Naive B cell (primary cell): ENCODE results near the gene FAM180B. TPM values are rescaled to one million over a fixed set of nuclear protein-coding genes. Genes with fewer than 3 reads are reported as not detected.
"Not testable (repeated sequence)": the region's sequence is repeated elsewhere in the genome, so short reads cannot be mapped to it uniquely, and the experiment has no call there.

Experiments used
- ATAC-seq, 2 donors: fragments of 150-1000 bp; cut with Tn5 transposase; 2 replicates each; pipeline ENCODE4 v1.10.0; 2021; ENCODE audit warnings: low read depth in 2 of 2, mild to moderate bottlenecking in 2 of 2, moderate library complexity in 2 of 2
- DNase-seq: peaks from one replicate; pipeline ENCODE4 v3.0.0; 2022
- H3K27ac Mint-ChIP-seq, 6 donors: one replicate each; pipeline ENCODE4 v1.8.0; 2020 to 2022; ENCODE audit warnings: mild to moderate bottlenecking in 6 of 6, mixed read lengths in 6 of 6, moderate library complexity in 5 of 6, inconsistent platforms in 2 of 6
- H3K27me3 Mint-ChIP-seq, 3 donors: one replicate each; pipeline ENCODE4 v1.8.0; 2021 to 2022; ENCODE audit warnings: mixed read lengths in 3 of 3, mild to moderate bottlenecking in 1 of 3
- H3K36me3 Mint-ChIP-seq, 2 donors: one replicate each; pipeline ENCODE4 v1.8.0; 2020 to 2022; ENCODE audit warnings: mixed read lengths in 2 of 2, inconsistent platforms in 1 of 2, mild to moderate bottlenecking in 1 of 2
- H3K4me1 Mint-ChIP-seq, 3 donors: one replicate each; pipeline ENCODE4 v1.8.0; 2020 to 2022; ENCODE audit warnings: mixed read lengths in 3 of 3, inconsistent platforms in 1 of 3, mild to moderate bottlenecking in 1 of 3, moderate library complexity in 1 of 3
- H3K4me3 Mint-ChIP-seq, 8 donors: one replicate each; pipeline ENCODE4 v1.8.0; 2020 to 2022; ENCODE audit warnings: mild to moderate bottlenecking in 8 of 8, mixed read lengths in 8 of 8, moderate library complexity in 8 of 8, inconsistent platforms in 2 of 8
- H3K9me3 Mint-ChIP-seq, 7 donors: one replicate each; pipeline ENCODE4 v1.8.0; 2020 to 2022; ENCODE audit warnings: mixed read lengths in 7 of 7, mild to moderate bottlenecking in 5 of 7, inconsistent platforms in 2 of 7, moderate library complexity in 1 of 7
- polyA plus RNA-seq, 6 donors: library from polyadenylated mRNA; unstranded; fragments of 300-500 nt; fragmentation: Illumina TruSeq; gene quantifications; one replicate each; pipeline ENCODE4 v1.2.3, GENCODE V29; 2021; ENCODE audit warnings: low read depth in 6 of 6

The FAM180B gene
- polyA plus RNA-seq, 6 donors from 2014 or later: not detected

DNA sequence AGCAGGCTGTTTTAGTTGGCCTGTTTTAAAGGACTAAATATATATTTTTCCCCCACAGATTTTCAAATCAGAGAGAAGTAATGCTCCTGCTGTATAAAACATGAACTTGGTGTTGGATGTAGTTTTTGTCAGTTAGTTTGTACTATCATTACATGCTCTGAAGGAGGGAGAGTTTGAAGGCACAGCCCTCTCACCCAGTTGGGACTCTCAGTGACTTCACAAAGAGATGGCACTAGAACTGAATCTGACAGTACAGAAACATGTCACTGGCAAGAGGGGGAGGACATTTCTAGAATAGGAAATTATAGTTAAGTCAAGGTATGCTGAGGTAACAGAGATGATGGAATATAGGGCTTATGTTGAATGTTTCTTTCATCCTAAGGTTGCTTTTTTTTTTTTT, 28.8 kb downstream of the FAM180B start:
- ATAC-seq (no peak), DNase-seq (no peak)
- peaks cover 13 to 20% (median 15%) of the 10 kb centered on the region in 3 donors for H3K4me1 Mint-ChIP-seq
- no peaks in the 10 kb centered on the region for H3K9me3 Mint-ChIP-seq
- no peaks in the 10 kb centered on the region for H3K27me3 Mint-ChIP-seq
- peak overlapping the region in 1 of 6 donors; percentile 69 for H3K27ac Mint-ChIP-seq
- H3K36me3 Mint-ChIP-seq: peaks cover 0 to 5% of the 10 kb centered on the region in 2 donors
- H3K4me3 Mint-ChIP-seq: no peak overlapping the region

DNA sequence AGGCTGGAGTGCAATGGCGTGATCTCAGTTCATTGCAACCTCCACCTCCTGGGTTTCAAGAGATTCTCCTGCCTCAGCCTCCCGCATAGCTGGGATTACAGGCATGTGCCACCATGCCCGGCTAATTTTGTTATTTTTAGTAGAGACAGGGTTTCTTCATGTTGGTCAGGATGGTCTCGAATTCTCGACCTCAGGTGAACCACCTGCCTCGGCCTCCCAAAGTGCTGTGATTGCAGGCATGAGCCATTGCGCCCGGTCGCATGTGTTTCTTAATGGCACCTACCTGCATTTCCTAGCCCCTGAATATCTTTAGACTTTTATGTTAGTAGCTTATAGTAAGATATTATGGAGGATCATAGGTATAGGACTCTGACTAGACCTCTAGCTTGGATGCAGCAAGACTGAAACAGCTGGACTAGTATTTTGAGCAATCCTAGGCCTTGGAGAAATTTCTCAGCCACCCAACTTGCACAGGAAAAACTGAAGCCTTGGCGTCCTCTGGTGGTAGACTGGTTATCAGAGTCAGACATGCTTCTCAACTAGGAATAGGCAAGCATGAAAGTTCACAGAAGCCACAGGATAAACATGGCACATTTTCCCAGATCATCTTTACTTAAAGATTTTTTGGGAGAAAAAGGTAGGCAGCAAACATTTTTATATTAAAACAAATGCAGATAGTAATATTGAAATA, 30.4 kb downstream of the FAM180B start:
- H3K36me3 Mint-ChIP-seq: peaks cover 0 to 5% of the 10 kb centered on the region in 2 donors
- H3K27me3 Mint-ChIP-seq: no peaks in the 10 kb centered on the region
- ATAC-seq (no peak), DNase-seq (no peak)
- H3K4me1 Mint-ChIP-seq: peaks cover under 1 to 6% (median 2%) of the 10 kb centered on the region in 3 donors
- peak overlapping the region in 1 of 6 donors; percentile 14 for H3K27ac Mint-ChIP-seq
- H3K9me3 Mint-ChIP-seq: no peaks in the 10 kb centered on the region
- H3K4me3 Mint-ChIP-seq: no peak overlapping the region

DNA sequence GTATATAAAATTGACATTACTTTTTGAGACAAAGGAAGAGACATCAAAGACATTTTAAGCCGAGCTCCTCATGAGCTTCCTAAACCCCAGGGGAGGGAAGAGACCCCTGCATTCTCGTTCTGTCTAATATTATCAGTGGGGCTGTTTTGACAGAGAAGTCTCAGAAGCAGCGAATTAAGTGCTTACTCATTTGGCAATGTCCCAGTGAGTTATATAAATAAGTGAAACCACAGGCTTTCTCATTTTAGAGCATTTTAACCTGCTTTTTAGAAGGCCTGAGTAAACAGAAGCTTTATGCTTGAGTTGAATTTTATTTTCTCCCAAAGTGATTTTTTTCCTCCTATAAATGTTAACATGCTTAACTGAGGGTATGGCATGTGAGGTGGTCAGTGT, 30.9 kb downstream of the FAM180B start:
- Mint-ChIP-seq H3K27me3 (no peaks in the 10 kb centered on the region), H3K27ac (no peak overlapping the region), H3K4me1 (peaks cover 0 to under 1% (median 0%) of the 10 kb centered on the region in 3 donors), H3K9me3 (no peaks in the 10 kb centered on the region), H3K36me3 (peaks cover 4 to 5% of the 10 kb centered on the region in 2 donors), H3K4me3 (no peak overlapping the region)
- DNase-seq: no peak
- no peak for ATAC-seq

DNA sequence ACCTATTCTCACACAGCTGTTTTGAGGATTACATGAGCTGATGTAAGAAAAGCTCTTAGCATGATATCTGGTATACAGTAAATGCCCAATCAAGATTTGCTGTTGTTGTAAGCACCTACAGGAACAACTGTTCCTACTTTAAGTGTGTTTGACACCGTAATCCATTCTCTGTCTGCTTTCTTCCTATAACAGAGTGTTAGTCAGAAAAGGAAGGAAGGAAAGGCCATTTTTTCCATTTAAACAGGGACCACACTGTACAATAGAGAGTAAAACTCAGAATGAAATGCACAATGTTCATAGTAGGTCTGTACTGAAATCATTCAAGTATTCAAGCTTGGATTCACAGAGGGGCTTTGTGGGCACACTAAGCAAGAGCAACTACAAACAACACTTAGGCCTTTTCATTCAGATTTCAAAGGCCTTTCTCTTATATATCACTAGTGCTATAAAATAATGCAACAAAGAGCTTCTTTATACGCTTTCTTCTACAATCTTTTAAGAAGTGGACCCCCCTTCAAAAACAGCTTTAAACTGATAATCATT, 34.4 kb downstream of the FAM180B start:
- peaks cover 11 to 14% of the 10 kb centered on the region in 2 donors for H3K36me3 Mint-ChIP-seq

DNA sequence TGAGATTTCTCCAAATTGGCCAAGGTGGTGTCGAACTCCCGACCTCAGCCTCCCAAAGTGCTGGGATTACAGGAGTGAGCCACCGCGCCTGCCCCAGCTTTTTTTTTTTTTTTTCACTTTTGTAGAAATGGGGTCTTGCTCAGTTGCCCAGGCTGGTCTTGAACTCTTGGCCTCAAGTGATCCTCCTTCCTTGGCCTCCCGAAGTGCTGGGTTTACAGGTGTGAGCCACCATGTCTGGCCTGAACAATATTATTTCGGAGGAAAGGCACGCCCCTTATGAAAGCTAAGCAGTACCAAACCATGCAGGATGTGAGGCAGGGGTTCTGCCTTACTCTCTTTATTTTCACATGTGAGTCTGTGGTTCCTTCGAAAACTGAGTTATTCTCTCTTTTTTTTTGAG, 39.8 kb downstream of the FAM180B start:
- H3K9me3 Mint-ChIP-seq: no peaks in the 10 kb centered on the region
- ATAC-seq (no peak), DNase-seq (no peak)
- peaks cover 14 to 19% of the 10 kb centered on the region in 2 donors for H3K36me3 Mint-ChIP-seq
- H3K4me3 Mint-ChIP-seq: no peak overlapping the region
- no peak overlapping the region for H3K27ac Mint-ChIP-seq
- no peaks in the 10 kb centered on the region for H3K4me1 Mint-ChIP-seq
- no peaks in the 10 kb centered on the region for H3K27me3 Mint-ChIP-seq

More for the DNA sequence above, 34.4 kb downstream of the FAM180B start:
- H3K9me3 Mint-ChIP-seq: no peaks in the 10 kb centered on the region
- no peaks in the 10 kb centered on the region for H3K4me1 Mint-ChIP-seq
- ATAC-seq: no peak
- H3K27me3 Mint-ChIP-seq: no peaks in the 10 kb centered on the region
- DNase-seq: no peak
- H3K4me3 Mint-ChIP-seq: no peak overlapping the region
- peak overlapping the region in 1 of 6 donors; percentile 44 for H3K27ac Mint-ChIP-seq

DNA sequence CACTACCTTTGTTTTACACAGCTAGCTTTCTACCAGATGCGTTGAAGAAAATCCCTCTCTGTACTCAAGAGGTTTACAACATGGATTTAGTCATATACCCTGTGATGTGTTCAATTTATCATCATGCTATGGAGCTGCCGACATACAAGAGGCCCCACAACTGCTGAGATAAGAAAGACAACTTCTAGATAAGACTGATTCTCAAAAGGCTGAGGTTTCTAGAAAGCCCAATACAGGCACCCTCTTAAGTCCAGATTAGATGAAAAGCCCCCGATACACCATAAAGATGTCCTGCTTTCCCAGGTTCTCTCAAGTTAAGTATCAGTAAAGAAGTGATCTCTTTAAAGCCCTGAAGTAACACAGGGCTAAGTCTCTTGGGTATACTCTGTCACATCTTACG, 41.5 kb downstream of the FAM180B start:
- H3K9me3 Mint-ChIP-seq: no peaks in the 10 kb centered on the region
- H3K27ac Mint-ChIP-seq: no peak overlapping the region
- ATAC-seq (no peak), DNase-seq (no peak)
- no peak overlapping the region for H3K4me3 Mint-ChIP-seq
- H3K4me1 Mint-ChIP-seq: no peaks in the 10 kb centered on the region
- H3K27me3 Mint-ChIP-seq: no peaks in the 10 kb centered on the region
- peaks cover 7 to 26% of the 10 kb centered on the region in 2 donors for H3K36me3 Mint-ChIP-seq

DNA sequence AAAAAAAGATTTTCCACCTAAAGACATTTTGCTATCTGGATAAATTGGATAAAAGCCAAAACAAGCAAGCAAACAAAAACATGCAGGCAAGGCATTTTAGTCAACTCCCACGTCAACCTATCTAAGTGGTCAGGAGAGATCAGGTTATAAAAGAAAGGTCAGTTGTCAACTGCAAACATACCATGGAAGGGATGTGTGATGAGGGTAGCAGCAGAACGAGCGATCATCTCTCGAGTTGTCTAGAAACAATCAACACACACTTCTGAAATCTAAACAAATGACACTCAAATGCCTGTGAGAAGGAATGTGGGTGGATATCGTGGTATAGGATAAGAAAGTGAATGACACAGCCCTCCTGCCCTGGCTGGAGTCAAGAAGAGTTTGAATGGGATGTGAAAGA, 45.0 kb downstream of the FAM180B start:
- peaks cover 0 to 28% of the 10 kb centered on the region in 2 donors for H3K36me3 Mint-ChIP-seq
- no peaks in the 10 kb centered on the region for H3K9me3 Mint-ChIP-seq
- H3K4me3 Mint-ChIP-seq: no peak overlapping the region
- no peaks in the 10 kb centered on the region for H3K27me3 Mint-ChIP-seq
- H3K27ac Mint-ChIP-seq: no peak overlapping the region
- no peak for DNase-seq
- no peaks in the 10 kb centered on the region for H3K4me1 Mint-ChIP-seq
- no peak for ATAC-seq

DNA sequence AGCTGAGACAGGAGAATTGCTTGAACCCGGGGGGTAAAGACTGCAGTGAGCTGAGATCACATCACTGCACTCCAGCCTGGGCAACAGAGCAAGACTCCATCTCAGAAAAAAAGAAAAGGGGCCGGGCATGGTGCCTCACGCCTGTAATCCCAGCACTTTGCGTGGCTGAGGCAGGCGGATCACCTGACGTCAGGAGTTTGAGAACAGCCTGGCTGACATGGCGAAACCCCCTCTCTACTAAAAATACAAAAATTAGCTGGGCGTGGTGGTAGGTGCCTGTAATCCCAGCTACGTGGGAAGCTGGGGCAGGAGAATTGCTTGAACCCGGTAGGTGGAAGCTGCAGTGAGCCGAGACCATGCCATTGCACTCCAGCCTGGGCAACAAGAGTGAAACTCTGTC, 49.9 kb downstream of the FAM180B start:
- not testable (repeated sequence) for H3K9me3 Mint-ChIP-seq, ATAC-seq, DNase-seq, H3K4me1 Mint-ChIP-seq, H3K27me3 Mint-ChIP-seq, H3K4me3 Mint-ChIP-seq
- peak overlapping the region in 1 of 6 donors; percentile 86 for H3K27ac Mint-ChIP-seq
- H3K36me3 Mint-ChIP-seq: peaks cover 0 to 20% of the 10 kb centered on the region in 2 donors

Other genes starting within 250 kb of the FAM180B start
- not detected for gene MYBPC3, start 234.0 kb upstream of the FAM180B start, polyA plus RNA-seq
- 10 to 100 TPM; 42.8 to 74.6 (median 51.7) TPM for gene SPI1, start 208.1 kb upstream of the FAM180B start, polyA plus RNA-seq
- 10 to 100 TPM in 5 of 6 donors, 1 to 10 TPM in 1; 7.5 to 21.9 (median 17.2) TPM for gene SLC39A13, start 178.1 kb upstream of the FAM180B start, polyA plus RNA-seq
- gene PSMC3, start 160.2 kb upstream of the FAM180B start, polyA plus RNA-seq: 100 to 1,000 TPM in 2 of 6 donors, 10 to 100 TPM in 4; 78.6 to 109 (median 95.1) TPM
- gene RAPSN, start 137.5 kb upstream of the FAM180B start, polyA plus RNA-seq: not detected
- gene CELF1, start 33.5 kb upstream of the FAM180B start, polyA plus RNA-seq: 10 to 100 TPM; 61.5 to 96.8 (median 69.0) TPM
- gene PTPMT1, start 21.1 kb upstream of the FAM180B start, polyA plus RNA-seq: 100 to 1,000 TPM in 1 of 6 donors, 10 to 100 TPM in 5; 69.3 to 133 (median 81.2) TPM
- gene KBTBD4, start 7.7 kb upstream of the FAM180B start, polyA plus RNA-seq: 10 to 100 TPM; 32.5 to 71.8 (median 46.1) TPM
- 100 to 1,000 TPM in 3 of 6 donors, 10 to 100 TPM in 3; 83.1 to 113 (median 99.6) TPM for gene NDUFS3, start 7.6 kb upstream of the FAM180B start, polyA plus RNA-seq
- under 1 TPM in 1 of 6 donors, not detected in 5; 0.91 TPM for gene C1QTNF4, start 7.7 kb downstream of the FAM180B start, polyA plus RNA-seq
- gene MTCH2, start 55.9 kb downstream of the FAM180B start, polyA plus RNA-seq: 10 to 100 TPM; 56.9 to 77.3 (median 64.6) TPM
- gene AGBL2, start 128.7 kb downstream of the FAM180B start, polyA plus RNA-seq: 10 to 100 TPM in 1 of 6 donors, 1 to 10 TPM in 5; 3.1 to 14.6 (median 5.7) TPM
- 10 to 100 TPM; 30.9 to 88.8 (median 61.2) TPM for gene FNBP4, start 180.7 kb downstream of the FAM180B start, polyA plus RNA-seq